DOHH2 (cell line): ENCODE results near the gene ARHGAP24.

Source experiments
- H3F3A ChIP-seq: fragments of 200-600 bp; sonication (generic), shearing (Covaris generic); 2 replicates; pipeline ENCODE4 v1.6.0; 2016; ENCODE audit warnings: antibody characterized with exemption, mild to moderate bottlenecking; ENCODE audit not compliant: control insufficient read depth, insufficient read depth
- H3K27ac ChIP-seq: fragments of 200-600 bp; sonication (generic); 2 replicates; pipeline ENCODE4 v1.5.1; 2014; ENCODE audit warnings: low read depth, mild to moderate bottlenecking, low read length, moderate library complexity
- H3K27me3 ChIP-seq: fragments of 200-600 bp; sonication (generic); 2 replicates; pipeline ENCODE4 v1.6.1; 2014; ENCODE audit warnings: mild to moderate bottlenecking, low read length, mixed read lengths; ENCODE audit not compliant: control insufficient read depth
- H3K36me3 ChIP-seq: fragments of 200-600 bp; sonication (generic); 2 replicates; pipeline ENCODE4 v1.6.1; 2014; ENCODE audit warnings: mild to moderate bottlenecking, low read length, moderate library complexity, mixed read lengths; ENCODE audit not compliant: control insufficient read depth
- H3K4me1 ChIP-seq: fragments of 200-600 bp; sonication (generic); 2 replicates; pipeline ENCODE4 v1.6.1; 2014; ENCODE audit warnings: mild to moderate bottlenecking, low read length, mixed read lengths; ENCODE audit not compliant: control insufficient read depth
- H3K4me2 ChIP-seq: fragments of 200-600 bp; sonication (generic); 2 replicates; pipeline ENCODE4 v1.6.0; 2014; ENCODE audit warnings: mild to moderate bottlenecking, low read length, moderate library complexity
- H3K4me3 ChIP-seq: fragments of 200-600 bp; sonication (generic); 2 replicates; pipeline ENCODE4 v1.5.1; 2014; ENCODE audit warnings: mild to moderate bottlenecking, low read length, mixed read lengths
- H3K79me2 ChIP-seq: fragments of 200-600 bp; sonication (generic); 2 replicates; pipeline ENCODE4 v1.6.1; 2014; ENCODE audit warnings: mild to moderate bottlenecking, low read length, mixed read lengths; ENCODE audit not compliant: control insufficient read depth
- H3K9me2 ChIP-seq: fragments of 200-600 bp; sonication (generic); replicated peaks from 2 replicates; pipeline ENCODE4 v1.6.1; 2014; ENCODE audit warnings: mild to moderate bottlenecking, low read length, mixed read lengths; ENCODE audit not compliant: control insufficient read depth
- H3K9me3 ChIP-seq: fragments of 200-600 bp; sonication (generic); 2 replicates; pipeline ENCODE4 v1.6.1; 2014; ENCODE audit warnings: antibody characterized with exemption, low read length, mixed read lengths; ENCODE audit not compliant: control insufficient read depth, insufficient read depth
- H4K20me1 ChIP-seq: fragments of 200-600 bp; sonication (generic); 2 replicates; pipeline ENCODE4 v1.6.0; 2014; ENCODE audit warnings: low read depth, mild to moderate bottlenecking, antibody characterized with exemption, low read length, moderate library complexity; ENCODE audit not compliant: control insufficient read depth, insufficient read depth
- CTCF ChIP-seq: fragments of 200-600 bp; sonication (generic); IDR thresholded peaks from one replicate; pipeline ENCODE4 v1.5.1; 2014; ENCODE audit warnings: antibody characterized with exemption, mild to moderate bottlenecking, low read depth, low read length; ENCODE audit not compliant: poor library complexity, severe bottlenecking
- EZH2phosphoT487 ChIP-seq: fragments of 200-600 bp; sonication (generic); IDR thresholded peaks from 2 replicates; pipeline ENCODE4 v1.6.1; 2017; ENCODE audit warnings: borderline replicate concordance, mild to moderate bottlenecking, antibody characterized with exemption, low read length, moderate library complexity, mixed read lengths

ARHGAP24 gene

GRCh38 chr4:85953651-85954018 is 478.7 kb downstream of the ARHGAP24 start:
- Histone ChIP-seq H3K79me2 (no peaks in the 10 kb centered on the region), H3K9me2 (no peaks in the 10 kb centered on the region), H3K27ac (no peak overlapping the region), H3F3A (no peaks in the 10 kb centered on the region), H3K9me3 (no peaks in the 10 kb centered on the region), H3K4me2 (no peak overlapping the region), H4K20me1 (no peaks in the 10 kb centered on the region), H3K27me3 (peaks cover 4% of the 10 kb centered on the region; the same call in 1 of the 2 replicates), H3K4me1 (no peaks in the 10 kb centered on the region), H3K4me3 (no peak overlapping the region), H3K36me3 (no peaks in the 10 kb centered on the region)
- TF ChIP-seq CTCF = no peak
- TF ChIP-seq EZH2phosphoT487 = no peak

GRCh38 chr4:85955620-85956292 is 480.8 kb downstream of the ARHGAP24 start:
- Histone ChIP-seq H4K20me1 (no peaks in the 10 kb centered on the region), H3K27ac (no peak overlapping the region), H3K4me2 (no peak overlapping the region), H3K9me2 (no peaks in the 10 kb centered on the region), H3K9me3 (no peaks in the 10 kb centered on the region), H3K27me3 (peaks cover 4% of the 10 kb centered on the region; the same call in 1 of the 2 replicates), H3K36me3 (no peaks in the 10 kb centered on the region), H3K4me1 (no peaks in the 10 kb centered on the region), H3K4me3 (no peak overlapping the region), H3K79me2 (no peaks in the 10 kb centered on the region), H3F3A (no peaks in the 10 kb centered on the region)
- TF ChIP-seq CTCF = no peak
- no peak for TF ChIP-seq EZH2phosphoT487

GRCh38 chr4:85956293-85956945 is 481.5 kb downstream of the ARHGAP24 start:
- Histone ChIP-seq H3K36me3 (no peaks in the 10 kb centered on the region), H3K4me1 (no peaks in the 10 kb centered on the region), H3K9me2 (no peaks in the 10 kb centered on the region), H3K27me3 (peaks cover 4% of the 10 kb centered on the region; the same call in 1 of the 2 replicates), H3K4me3 (no peak overlapping the region), H3F3A (no peaks in the 10 kb centered on the region), H3K4me2 (no peak overlapping the region), H3K9me3 (no peaks in the 10 kb centered on the region), H4K20me1 (no peaks in the 10 kb centered on the region), H3K27ac (no peak overlapping the region), H3K79me2 (no peaks in the 10 kb centered on the region)
- TF ChIP-seq EZH2phosphoT487 (no peak), CTCF (no peak)
